ENCODE measurements around the gene SRPK3.
"Not testable (repeated sequence)": the region's sequence is repeated elsewhere in the genome, so short reads cannot be mapped to it uniquely, and the experiment has no call there.

SRPK3 gene

DNA sequence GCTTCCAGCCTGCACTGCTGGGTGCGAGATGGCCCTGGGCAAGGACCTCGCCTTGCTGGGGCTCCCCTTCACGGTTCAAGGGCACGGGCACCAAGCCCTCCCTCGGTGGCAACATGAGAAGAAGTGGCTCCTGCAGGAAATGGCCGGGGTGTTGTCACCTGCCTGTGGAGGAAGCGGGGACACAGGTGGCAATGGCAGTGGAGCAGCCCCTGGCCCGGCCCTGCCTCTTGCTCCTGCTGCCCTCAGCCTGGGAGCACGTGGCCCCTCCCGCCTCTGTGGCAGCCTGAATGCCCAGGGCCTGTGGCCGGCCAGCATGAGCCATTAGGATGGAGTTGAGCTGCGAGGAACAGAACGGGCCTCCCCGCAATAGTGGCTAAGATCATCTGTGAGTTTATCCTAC, 39.4 kb upstream of the SRPK3 start:
- Histone ChIP-seq H2AK5ac (ENCODE audit: low read depth, low read length) (no peak overlapping the region), H3K4me1 (ENCODE audit: control insufficient read depth in 2 of 2, insufficient read depth in 1 of 2, low read depth in 1 of 2, low read length in 2 of 2) (no peaks in the 10 kb centered on the region), H3K27ac (replicated peaks; ENCODE audit: low read length) (no peak overlapping the region), H3K14ac (ENCODE audit: low read length) (no peak overlapping the region), H2BK12ac (ENCODE audit: low read length) (no peak overlapping the region), H4K91ac (ENCODE audit: low read depth, low read length, poor library complexity) (no peak overlapping the region), H3K9ac (ENCODE audit: low read depth, low read length, poor library complexity) (no peak overlapping the region), H3K23ac (ENCODE audit: low read depth, low read length, poor library complexity) (no peak overlapping the region), H2BK15ac (ENCODE audit: low read length) (no peak overlapping the region), H3K79me1 (ENCODE audit: low read depth, low read length) (no peaks in the 10 kb centered on the region), H2BK120ac (ENCODE audit: low read depth, low read length) (no peak overlapping the region), H3K27me3 (ENCODE audit: control insufficient read depth in 3 of 3, insufficient read depth in 3 of 3, low read depth in 1 of 3, low read length in 3 of 3) (peaks cover 0 to 7% (median 0%) of the 10 kb centered on the region in 3 experiments), H4K8ac (ENCODE audit: low read depth, low read length) (no peak overlapping the region), H3K9me3 (replicated peaks in 1 of 2; ENCODE audit: control insufficient read depth in 2 of 2, insufficient read depth in 1 of 2, low read depth in 1 of 2, low read length in 2 of 2) (no peaks in the 10 kb centered on the region), H3K36me3 (replicated peaks in 1 of 2; ENCODE audit: control insufficient read depth in 2 of 2, insufficient read depth in 2 of 2, low read length in 2 of 2) (no peaks in the 10 kb centered on the region), H2BK5ac (ENCODE audit: low read length) (no peak overlapping the region), H2AFZ (ENCODE audit: low read length) (no peak overlapping the region), H3K4me3 (ENCODE audit: low read length in 2 of 2) (no peak overlapping the region), H3K18ac (ENCODE audit: low read length) (no peak overlapping the region), H3K4me2 (ENCODE audit: insufficient read depth, low read length, poor library complexity, severe bottlenecking) (no peak overlapping the region), H3K4ac (ENCODE audit: low read length) (no peak overlapping the region)
- WGBS, 2 donors (ENCODE audit: extremely low coverage in 2 of 2, insufficient read length in 2 of 2, insufficient replicate concordance in 1 of 2): no CpG with 5 or more reads among the region's 14 CpGs
- DNase-seq (ENCODE audit: low spot score): no peak

DNA sequence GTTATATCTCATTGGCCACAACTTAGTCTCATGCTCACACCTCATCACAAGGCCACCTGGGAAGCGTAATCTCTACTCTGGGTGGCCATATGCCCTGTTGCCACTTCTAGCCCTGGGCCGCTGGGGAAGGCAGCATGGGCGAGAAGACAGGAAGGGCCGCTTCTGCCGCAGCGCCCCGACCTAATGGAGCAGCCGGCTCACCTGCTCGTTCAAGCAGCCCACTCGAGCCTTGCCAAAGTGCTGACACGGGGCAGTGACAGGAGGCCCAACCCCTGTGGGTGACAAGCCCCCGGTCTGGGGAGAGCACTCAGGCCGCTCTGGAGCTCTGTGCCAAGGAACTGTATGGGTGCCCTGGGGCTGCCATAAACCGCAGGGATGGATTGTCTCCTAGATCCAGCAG, 38.7 kb upstream of the SRPK3 start:
- H2AK5ac ChIP-seq (ENCODE audit: low read depth, low read length); DNase-seq (ENCODE audit: low spot score); H2BK15ac ChIP-seq (ENCODE audit: low read length); H3K23ac ChIP-seq (ENCODE audit: low read depth, low read length, poor library complexity); H3K4me3 ChIP-seq (ENCODE audit: low read length in 2 of 2); H2BK12ac ChIP-seq (ENCODE audit: low read length); H2BK5ac ChIP-seq (ENCODE audit: low read length); H3K9ac ChIP-seq (ENCODE audit: low read depth, low read length, poor library complexity); H3K36me3 ChIP-seq (replicated peaks in 1 of 2; ENCODE audit: control insufficient read depth in 2 of 2, insufficient read depth in 2 of 2, low read length in 2 of 2); H3K18ac ChIP-seq (ENCODE audit: low read length); H3K27me3 ChIP-seq (ENCODE audit: control insufficient read depth in 3 of 3, insufficient read depth in 3 of 3, low read depth in 1 of 3, low read length in 3 of 3); H3K9me3 ChIP-seq (replicated peaks in 1 of 2; ENCODE audit: control insufficient read depth in 2 of 2, insufficient read depth in 1 of 2, low read depth in 1 of 2, low read length in 2 of 2); H3K79me1 ChIP-seq (ENCODE audit: low read depth, low read length); H4K91ac ChIP-seq (ENCODE audit: low read depth, low read length, poor library complexity); H4K8ac ChIP-seq (ENCODE audit: low read depth, low read length); H2AFZ ChIP-seq (ENCODE audit: low read length); H3K27ac ChIP-seq (replicated peaks; ENCODE audit: low read length); H3K4ac ChIP-seq (ENCODE audit: low read length); H3K4me2 ChIP-seq (ENCODE audit: insufficient read depth, low read length, poor library complexity, severe bottlenecking); H3K4me1 ChIP-seq (ENCODE audit: control insufficient read depth in 2 of 2, insufficient read depth in 1 of 2, low read depth in 1 of 2, low read length in 2 of 2); H2BK120ac ChIP-seq (ENCODE audit: low read depth, low read length); H3K14ac ChIP-seq (ENCODE audit: low read length): not testable (repeated sequence)
- no CpG with 5 or more reads among the region's 14 CpGs for WGBS, 2 donors (ENCODE audit: extremely low coverage in 2 of 2, insufficient read length in 2 of 2, insufficient replicate concordance in 1 of 2)

DNA sequence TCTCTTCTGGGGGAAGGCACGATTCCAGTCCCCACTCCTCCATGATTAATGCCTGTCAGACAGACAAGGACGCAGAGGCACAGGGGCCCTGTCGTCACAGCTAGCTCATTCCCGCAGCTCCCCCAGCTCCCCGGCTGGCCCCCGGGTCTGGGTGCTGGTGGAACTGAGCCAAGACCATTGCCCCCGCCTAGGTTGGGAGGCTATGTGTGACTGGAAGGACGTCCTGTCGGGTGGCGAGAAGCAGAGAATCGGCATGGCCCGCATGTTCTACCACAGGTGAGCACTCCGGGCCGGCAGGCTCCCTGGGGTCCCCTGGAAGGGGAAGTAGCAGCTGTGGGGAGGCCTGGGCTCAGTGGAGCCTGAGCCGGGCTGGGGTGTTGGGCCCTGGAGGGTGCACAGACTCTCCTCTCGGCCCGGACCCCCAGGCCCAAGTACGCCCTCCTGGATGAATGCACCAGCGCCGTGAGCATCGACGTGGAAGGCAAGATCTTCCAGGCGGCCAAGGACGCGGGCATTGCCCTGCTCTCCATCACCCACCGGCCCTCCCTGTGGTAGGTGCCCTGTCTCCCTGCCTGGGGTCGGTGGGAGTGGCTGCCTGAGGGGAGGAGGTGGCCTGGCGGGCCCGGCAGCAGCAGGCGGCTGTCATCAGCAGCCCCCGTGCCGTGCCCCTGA, 37.9 kb upstream of the SRPK3 start:
- not testable (repeated sequence) for H2AK5ac ChIP-seq (ENCODE audit: low read depth, low read length); H3K9ac ChIP-seq (ENCODE audit: low read depth, low read length, poor library complexity); H3K4me3 ChIP-seq (ENCODE audit: low read length in 2 of 2); H3K79me1 ChIP-seq (ENCODE audit: low read depth, low read length); H3K4me2 ChIP-seq (ENCODE audit: insufficient read depth, low read length, poor library complexity, severe bottlenecking); DNase-seq (ENCODE audit: low spot score); H4K8ac ChIP-seq (ENCODE audit: low read depth, low read length); H3K23ac ChIP-seq (ENCODE audit: low read depth, low read length, poor library complexity); H4K91ac ChIP-seq (ENCODE audit: low read depth, low read length, poor library complexity); H3K4me1 ChIP-seq (ENCODE audit: control insufficient read depth in 2 of 2, insufficient read depth in 1 of 2, low read depth in 1 of 2, low read length in 2 of 2); H2BK120ac ChIP-seq (ENCODE audit: low read depth, low read length); H2AFZ ChIP-seq (ENCODE audit: low read length); H3K14ac ChIP-seq (ENCODE audit: low read length); H3K27ac ChIP-seq (replicated peaks; ENCODE audit: low read length); H2BK12ac ChIP-seq (ENCODE audit: low read length); H3K27me3 ChIP-seq (ENCODE audit: control insufficient read depth in 3 of 3, insufficient read depth in 3 of 3, low read depth in 1 of 3, low read length in 3 of 3); H3K4ac ChIP-seq (ENCODE audit: low read length); H3K18ac ChIP-seq (ENCODE audit: low read length); H3K9me3 ChIP-seq (replicated peaks in 1 of 2; ENCODE audit: control insufficient read depth in 2 of 2, insufficient read depth in 1 of 2, low read depth in 1 of 2, low read length in 2 of 2); H2BK5ac ChIP-seq (ENCODE audit: low read length); H3K36me3 ChIP-seq (replicated peaks in 1 of 2; ENCODE audit: control insufficient read depth in 2 of 2, insufficient read depth in 2 of 2, low read length in 2 of 2)
- peak overlapping the region; percentile 49 for H2BK15ac ChIP-seq (ENCODE audit: low read length)
- no CpG with 5 or more reads among the region's 32 CpGs for WGBS, 2 donors (ENCODE audit: extremely low coverage in 2 of 2, insufficient read length in 2 of 2, insufficient replicate concordance in 1 of 2)

DNA sequence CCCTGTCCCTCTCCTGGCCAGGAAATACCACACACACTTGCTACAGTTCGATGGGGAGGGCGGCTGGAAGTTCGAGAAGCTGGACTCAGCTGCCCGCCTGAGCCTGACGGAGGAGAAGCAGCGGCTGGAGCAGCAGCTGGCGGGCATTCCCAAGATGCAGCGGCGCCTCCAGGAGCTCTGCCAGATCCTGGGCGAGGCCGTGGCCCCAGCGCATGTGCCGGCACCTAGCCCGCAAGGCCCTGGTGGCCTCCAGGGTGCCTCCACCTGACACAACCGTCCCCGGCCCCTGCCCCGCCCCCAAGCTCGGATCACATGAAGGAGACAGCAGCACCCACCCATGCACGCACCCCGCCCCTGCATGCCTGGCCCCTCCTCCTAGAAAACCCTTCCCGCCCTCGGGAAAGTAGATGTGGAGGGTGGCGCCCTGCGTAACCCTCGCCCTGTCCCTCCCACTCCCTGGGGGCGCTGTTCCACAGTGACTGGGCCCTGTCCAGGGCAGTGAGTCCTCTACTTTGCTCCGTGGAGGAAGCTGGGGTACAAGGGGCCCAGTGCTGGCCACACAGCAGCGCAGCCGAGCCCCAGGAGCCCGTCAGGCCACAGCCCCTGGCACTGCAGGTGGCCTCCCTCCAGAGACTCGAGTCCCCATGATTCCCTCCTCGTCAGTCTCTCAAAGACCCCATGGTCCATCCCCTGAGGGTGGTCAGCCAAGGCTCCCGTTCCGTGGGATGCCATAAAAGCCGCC, 37.2 kb upstream of the SRPK3 start:
- not testable (repeated sequence) for H3K14ac ChIP-seq (ENCODE audit: low read length); H2BK120ac ChIP-seq (ENCODE audit: low read depth, low read length); H4K91ac ChIP-seq (ENCODE audit: low read depth, low read length, poor library complexity); H3K4me3 ChIP-seq (ENCODE audit: low read length in 2 of 2); H3K27me3 ChIP-seq (ENCODE audit: control insufficient read depth in 3 of 3, insufficient read depth in 3 of 3, low read depth in 1 of 3, low read length in 3 of 3); H3K9me3 ChIP-seq (replicated peaks in 1 of 2; ENCODE audit: control insufficient read depth in 2 of 2, insufficient read depth in 1 of 2, low read depth in 1 of 2, low read length in 2 of 2); H3K79me1 ChIP-seq (ENCODE audit: low read depth, low read length); H2AK5ac ChIP-seq (ENCODE audit: low read depth, low read length); H3K36me3 ChIP-seq (replicated peaks in 1 of 2; ENCODE audit: control insufficient read depth in 2 of 2, insufficient read depth in 2 of 2, low read length in 2 of 2); H3K4ac ChIP-seq (ENCODE audit: low read length); H3K4me1 ChIP-seq (ENCODE audit: control insufficient read depth in 2 of 2, insufficient read depth in 1 of 2, low read depth in 1 of 2, low read length in 2 of 2); H4K8ac ChIP-seq (ENCODE audit: low read depth, low read length); DNase-seq (ENCODE audit: low spot score); H2BK12ac ChIP-seq (ENCODE audit: low read length); H2BK5ac ChIP-seq (ENCODE audit: low read length); H2AFZ ChIP-seq (ENCODE audit: low read length); H3K23ac ChIP-seq (ENCODE audit: low read depth, low read length, poor library complexity); H3K27ac ChIP-seq (replicated peaks; ENCODE audit: low read length)
- peak overlapping the region; percentile 30 for H3K9ac ChIP-seq (ENCODE audit: low read depth, low read length, poor library complexity)
- peak overlapping the region; percentile 45 for H3K4me2 ChIP-seq (ENCODE audit: insufficient read depth, low read length, poor library complexity, severe bottlenecking)
- H2BK15ac ChIP-seq (ENCODE audit: low read length): peak overlapping the region; percentile 49
- WGBS, 2 donors (ENCODE audit: extremely low coverage in 2 of 2, insufficient read length in 2 of 2, insufficient replicate concordance in 1 of 2): no CpG with 5 or more reads among the region's 35 CpGs
- peak overlapping the region; percentile 57 for H3K18ac ChIP-seq (ENCODE audit: low read length)

Data from neuronal stem cell (in vitro differentiated cells).